GM18511 (cell line): Measurements from ENCODE around the gene NUCB1.
"Not testable (repeated sequence)": the region's sequence is repeated elsewhere in the genome, so short reads cannot be mapped to it uniquely, and the experiment has no call there.

Source experiments
- ATAC-seq: cut with Tn5 transposase; IDR thresholded peaks from one replicate; pipeline ENCODE4 v1.9.1; 2021; ENCODE audit warnings: mild to moderate bottlenecking, moderate library complexity; ENCODE audit not compliant: unreplicated experiment

Gene NUCB1

DNA sequence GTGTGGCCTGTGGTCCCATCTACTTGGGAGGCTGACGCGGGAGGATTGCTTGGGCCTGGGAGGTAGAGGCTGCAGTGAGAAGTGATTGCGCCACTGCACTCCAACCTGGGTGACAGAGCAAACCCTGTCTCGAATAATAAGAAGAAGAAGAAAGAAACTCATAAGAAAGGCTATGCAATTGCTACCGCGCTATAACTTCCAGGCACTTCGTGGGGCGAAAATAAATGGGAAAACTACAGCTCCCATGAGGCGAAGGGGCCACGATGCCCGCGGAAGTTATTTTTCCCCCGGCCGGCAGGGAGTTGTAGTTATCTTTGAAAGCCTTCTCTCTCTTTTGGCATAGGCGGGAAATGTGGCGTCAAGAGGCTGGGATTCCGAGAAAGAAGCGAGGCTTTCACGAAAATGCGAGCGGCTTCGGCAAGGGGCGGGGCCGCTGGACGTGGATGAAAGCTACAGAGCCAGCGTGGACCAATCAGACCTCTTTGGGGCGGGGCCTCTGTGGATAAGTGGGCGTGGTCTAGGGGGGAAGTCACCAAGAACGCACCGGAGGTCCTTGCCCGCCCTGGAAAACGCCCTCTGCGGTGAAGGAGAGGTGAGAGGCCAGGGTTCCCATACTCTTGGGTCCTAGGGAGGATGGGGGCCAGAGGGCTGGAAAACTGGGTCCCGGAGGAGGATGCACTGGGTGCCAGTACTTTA is at the start of gene NUCB1:
Gene NUCB1, plus strand, starts transcription at position 532 of the 696 bp plus-strand sequence. CDS start 485 bp downstream, outside the sequence.
- peak; percentile 96 for ATAC-seq

DNA sequence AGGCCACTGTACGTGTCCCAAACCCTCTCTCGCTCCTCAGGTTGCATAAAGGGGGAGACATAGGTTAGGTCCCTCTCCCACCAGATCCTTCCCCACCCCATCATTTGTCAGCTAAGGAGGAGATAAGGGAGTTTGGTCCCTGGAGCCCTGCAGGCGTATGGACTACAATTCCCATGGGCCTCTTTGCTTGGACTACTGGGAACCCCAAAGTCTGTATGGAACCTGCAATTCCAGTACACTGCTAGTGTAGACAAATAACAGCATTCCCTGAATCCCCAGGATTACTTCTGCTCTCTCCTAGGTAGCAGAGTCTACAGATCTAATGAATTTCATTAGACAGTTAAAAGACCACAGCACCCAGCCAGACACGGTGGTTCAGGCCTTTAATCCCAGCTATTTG is 47.8 kb upstream of the NUCB1 start:
- ATAC-seq = no peak

DNA sequence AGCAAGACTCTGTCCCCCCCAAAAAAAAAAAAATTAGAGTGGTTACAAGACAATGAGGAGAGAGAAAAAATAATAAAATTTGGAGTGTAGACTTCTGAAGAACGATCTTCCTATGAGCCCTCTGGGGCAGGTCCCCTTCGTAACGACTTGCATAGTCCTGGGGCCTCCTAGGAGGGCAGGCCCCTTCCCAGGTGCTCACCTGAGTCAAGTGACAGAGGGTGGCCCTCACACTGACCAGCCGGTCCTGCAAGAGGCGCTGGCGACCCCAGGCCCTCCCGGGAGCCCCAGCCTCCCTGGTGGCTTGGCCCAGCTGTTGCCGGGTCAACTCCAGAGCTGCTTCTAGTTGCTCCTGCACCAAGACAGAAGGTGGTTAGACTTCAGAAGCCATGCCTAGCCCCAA is 46.6 kb upstream of the NUCB1 start:
- no peak for ATAC-seq

DNA sequence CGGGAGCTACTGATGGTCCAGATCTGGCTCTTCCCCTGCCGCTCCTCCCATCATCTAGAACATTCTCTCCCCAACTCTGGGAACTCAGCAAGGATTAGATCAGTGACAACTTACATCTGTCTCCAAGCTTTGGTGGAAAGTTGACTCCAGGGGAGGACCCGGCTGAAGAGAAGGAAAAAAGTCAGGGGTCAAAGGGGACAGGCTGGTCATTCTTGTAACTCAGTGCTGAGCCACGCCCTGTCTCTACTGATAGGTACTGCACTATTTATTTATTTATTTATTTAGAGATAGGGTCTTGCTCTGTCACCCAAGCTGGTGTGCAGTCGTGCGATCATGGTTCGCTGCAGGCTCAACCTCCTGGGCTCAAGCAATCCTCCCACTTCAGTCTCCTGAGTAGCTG is 46.0 kb upstream of the NUCB1 start:
- no peak for ATAC-seq

DNA sequence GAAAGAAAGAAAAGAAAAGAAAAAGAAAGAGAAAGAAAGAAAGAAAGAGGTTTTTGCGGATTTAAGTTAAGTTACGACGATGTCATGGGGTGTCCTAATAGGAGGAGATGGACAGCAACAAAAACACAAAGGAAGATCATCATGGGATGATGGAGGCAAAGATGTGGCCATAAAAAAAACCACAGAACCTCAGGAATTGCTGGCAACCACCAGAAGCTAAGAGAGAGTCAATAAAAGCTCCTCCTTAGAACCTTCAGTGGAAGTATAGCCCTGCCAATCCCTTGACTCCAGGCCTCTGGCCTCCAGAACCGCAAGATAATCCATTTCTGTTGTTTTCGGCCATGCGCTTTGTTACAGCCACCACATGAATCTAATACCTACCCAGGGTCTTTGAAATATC is 43.2 kb upstream of the NUCB1 start:
- no peak for ATAC-seq

DNA sequence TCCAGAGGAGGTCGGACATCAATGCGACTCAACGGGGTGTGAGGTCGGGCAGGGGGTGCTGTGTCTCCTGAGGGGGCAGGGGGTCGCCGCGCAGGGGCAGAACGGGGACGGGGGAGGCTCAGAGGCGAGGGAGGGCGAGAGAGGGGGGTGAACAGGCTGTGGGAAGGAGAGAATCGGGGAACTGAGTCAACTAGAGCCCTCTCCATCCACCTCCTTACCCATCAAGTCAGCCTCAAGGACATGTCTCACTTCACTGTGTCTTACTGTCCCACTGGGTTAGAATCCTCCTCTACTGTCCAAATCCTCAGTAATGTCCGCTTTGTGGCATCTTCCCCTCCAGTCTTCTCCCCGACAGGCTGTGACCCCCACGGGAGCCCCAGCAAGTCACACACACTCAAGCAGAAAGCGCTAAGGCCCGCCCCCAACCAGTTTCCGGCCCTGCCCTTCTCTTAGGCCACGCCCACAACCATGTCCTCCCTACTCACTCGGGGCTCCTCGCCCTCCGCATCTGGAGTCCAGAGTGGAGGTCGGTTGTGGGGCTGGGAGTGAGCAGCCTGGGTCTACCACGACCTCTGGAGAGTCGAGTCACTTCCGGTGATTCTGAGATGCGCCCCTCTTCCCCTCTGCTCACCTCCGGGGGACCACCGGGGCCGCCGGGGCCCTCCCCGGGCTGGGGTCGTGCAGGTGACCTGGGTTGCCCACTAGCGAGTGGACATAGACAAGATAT is 41.0 kb upstream of the NUCB1 start:
- ATAC-seq = peak; percentile 69

DNA sequence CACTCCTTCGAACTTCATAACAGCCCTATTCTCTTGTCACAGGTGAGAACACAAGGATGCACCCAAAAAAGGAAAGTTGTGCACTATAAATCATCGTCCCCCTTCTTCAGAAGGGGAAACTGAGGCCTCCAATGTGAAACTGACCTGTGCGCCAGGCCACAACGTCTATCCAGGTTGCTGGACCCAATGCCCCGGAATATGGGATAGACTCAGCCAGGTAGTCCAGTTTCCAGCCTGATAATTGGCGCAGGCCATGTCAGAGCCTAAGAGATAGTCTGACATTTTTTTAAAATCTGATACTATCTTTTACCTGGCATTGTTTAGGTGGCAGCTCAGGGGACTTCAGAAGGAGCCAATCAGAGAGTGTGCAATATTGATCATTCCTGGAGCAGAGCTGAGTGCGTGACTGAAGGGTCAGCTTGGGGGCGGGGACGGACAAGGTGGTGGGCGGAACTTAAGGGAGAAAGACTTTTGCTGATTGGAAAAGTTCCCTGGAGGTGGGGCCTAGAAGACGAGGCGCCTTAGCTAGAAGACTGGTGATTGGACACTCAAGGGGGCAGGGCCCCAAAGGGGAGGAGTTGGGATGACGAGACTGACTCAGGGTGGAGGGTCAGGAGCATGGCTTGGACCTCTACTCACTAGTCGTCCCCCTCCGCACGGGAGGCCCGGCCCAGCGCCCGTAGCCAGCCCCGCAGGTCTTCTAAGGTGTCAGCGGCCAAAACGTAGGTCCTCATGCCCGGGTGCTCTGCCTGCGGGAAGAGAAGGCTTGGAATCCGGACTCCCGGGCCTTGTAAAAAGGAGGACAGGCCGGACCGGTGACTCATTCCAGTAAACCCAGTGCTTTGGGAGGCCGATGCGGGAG is 40.2 kb upstream of the NUCB1 start:
- peak; percentile 69 for ATAC-seq

DNA sequence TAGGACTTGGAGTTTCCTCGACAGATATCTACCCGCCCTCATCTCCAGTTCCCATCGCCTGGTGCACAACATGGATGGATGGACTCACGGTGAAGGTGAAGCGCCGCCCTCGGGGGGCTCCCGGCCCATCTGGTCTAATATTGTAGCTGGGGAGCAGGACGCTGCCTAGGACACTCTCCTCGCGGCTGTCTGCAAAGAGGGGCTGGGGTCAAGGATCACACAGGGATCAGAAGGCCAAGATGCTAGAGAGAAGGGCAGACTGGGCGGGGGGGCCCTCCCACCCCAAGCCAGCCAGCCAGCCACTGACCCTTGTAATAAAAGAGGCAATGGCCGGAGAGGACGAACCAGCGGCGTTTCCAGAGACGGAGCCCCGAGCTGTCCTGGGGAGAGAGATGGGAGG is 38.8 kb upstream of the NUCB1 start:
- ATAC-seq = no peak

DNA sequence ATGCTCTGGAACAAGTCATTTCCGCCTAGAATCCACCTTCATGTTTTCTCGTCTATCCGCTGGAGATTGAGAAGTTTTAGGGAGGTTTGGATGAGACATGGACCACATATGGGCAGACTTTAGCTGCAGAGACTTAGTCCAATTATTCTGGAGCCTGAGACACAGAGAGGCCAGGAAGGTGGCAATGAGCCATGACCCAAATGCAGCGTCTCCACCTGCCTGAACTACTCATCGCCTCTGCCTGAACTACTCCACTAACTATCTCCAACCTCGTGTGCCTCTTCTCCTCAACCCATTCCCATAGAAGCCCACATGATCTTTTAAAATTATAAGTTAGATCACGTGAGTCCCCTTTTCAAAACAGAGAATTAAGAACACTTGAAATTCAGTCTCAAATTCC is 37.3 kb upstream of the NUCB1 start:
- ATAC-seq = no peak

DNA sequence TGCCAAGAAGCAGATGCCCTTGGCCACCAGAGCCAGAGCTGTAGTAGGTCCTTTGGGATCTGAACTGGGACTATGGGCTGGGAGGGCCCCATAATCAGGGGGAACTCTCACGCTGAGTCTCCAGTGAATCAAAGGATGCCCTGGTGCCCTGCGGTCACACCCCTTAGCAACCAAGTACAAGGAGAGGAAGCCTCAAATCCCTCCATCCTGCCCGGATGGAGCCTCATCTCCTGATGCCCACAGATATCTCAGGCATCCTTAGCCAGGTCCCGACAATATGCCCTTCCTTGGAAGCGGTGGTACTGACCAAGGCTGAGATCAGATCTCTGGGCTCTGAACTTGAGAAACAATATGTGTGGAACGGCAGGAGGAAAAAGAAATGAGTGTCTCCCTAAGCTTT is 33.4 kb upstream of the NUCB1 start:
- no peak for ATAC-seq

DNA sequence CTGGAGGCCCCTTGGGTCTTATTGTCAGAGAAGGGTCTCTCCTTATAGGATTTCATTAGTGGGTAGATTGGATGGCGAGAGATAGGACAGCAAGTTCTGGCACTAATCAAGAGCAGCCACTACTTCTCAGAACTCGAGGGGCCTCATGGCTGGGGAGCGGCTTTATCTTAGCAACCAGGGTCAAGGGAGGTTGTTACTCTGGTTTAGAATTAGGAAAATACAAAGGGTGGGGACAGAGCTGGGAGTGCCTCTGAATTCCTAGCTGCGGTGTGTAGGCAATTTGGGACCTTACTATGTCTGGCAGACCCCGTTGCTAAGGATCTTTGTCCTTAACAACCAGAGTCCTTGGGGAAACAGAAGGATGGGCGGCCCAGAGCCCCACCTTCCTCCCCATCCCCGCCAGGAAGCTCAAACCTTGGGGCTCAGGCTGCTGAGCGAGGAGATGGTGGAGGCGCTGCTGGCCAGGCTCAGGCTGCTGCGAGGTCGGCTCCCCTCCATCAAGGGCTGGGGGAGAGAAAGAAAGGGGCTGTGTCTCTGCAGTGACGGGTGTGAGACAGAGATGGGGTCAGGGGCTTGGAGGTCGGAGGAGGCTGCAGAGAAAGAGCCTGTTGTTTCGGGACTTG is 32.9 kb upstream of the NUCB1 start:
- ATAC-seq = no peak

DNA sequence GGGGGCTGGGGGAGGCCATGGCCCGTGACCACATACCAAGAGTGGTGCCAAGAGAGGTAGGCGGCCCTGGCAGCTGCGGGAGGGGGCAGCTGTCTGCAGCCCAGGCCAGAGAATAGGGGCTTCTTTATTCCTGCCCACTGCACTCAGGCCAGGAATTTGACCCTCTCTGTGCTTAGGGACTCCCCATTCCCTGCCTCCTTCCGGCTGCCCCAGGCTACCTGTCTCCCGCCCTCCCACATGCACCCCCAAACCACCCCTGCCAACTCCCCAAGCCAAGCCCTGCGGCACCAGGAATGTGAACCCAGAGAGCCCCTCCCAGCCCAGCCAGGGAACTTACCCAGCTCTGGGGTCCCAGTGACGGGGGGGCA is 32.4 kb upstream of the NUCB1 start:
- no peak for ATAC-seq

DNA sequence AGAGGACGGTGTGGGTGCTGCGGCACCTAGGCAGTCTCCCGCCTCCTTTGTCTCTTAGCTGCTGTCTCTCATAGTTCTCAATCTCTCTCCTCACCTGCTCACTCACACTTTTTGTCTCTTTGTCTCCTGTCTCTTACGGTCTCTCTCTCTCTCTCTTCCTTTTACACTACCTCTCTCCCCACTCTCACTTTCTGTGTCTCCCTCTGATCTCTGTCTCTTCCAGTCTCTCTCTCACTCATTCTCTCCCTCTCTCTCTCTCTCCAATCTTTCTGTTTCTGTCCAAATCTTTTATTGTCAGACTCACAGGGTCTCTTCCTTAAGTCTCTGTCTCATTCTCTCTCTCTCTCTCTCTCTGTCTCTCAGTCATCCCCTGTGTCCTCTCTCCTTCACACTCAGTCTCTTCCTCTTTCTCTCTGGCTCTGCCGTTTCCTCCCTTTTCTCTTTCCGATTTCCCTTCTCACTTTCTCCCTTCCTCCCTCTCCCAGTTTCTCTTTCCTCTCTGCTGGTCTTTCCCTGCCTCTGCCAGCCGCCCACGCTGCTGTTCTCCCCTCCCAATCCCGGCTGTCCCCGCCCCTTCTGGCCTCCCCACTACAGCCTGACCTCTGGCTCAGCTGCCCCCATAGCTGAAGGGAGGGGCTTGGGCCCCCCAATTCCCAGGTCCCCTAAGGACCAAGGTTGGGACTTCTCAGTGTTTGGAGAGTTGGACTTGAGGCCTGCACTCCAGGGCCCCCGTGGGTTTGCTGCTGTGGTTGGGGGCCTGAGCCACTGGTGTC is 31.8 kb upstream of the NUCB1 start, which contains the start of gene PLEKHA4:
Gene PLEKHA4, minus strand, starts transcription at position 504 of the 773 bp plus-strand sequence. CDS start 997 bp downstream, outside the sequence.
- no peak for ATAC-seq

DNA sequence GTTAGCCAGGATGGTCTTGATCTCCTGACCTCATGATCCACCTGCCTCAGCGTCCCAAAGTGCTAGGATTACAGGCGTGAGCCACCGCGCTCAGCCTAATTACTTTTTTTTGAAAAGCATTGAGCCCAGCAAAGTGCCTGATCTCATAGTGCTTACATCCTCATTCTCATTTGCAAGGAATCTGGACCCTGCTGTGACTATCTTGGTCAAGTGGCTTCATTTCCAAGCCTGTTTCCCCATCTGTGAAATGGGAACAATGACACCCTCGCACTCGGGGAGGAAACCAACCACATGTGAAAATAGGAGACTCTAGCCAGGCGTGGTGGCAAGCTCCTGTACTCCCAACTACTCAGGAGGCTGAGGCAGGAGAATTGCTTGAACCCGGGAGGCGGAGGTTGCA is 30.1 kb upstream of the NUCB1 start:
- no peak for ATAC-seq

DNA sequence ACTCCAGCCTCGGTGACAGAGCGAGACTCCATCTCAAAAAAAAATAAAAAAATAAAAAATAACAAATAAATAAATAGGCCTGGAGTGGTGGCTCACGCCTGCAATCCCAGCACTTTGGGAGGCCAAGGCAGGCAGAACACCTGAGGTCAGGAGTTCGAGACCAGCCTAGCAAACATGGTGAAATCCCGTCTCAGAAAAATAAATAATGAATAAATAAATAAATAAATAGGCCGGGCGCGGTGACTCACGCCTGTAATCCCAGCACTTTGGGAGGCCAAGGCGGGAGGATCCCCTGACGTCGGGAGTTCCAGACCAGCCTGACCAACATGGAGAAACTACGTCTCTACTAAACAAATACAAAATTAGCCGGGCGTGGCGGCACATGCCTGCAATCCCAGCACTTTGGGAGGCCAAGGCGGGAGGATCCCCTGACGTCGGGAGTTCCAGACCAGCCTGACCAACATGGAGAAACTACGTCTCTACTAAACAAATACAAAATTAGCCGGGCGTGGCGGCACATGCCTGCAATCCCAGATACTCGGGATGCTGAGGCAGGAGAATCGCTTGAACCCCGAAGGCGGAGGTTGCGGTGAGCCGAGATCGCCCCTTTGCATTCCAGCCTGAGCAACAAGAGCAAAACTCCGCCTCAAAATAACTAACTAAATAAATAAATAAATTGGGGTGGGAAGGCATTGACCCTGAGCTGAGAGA is 28.5 kb upstream of the NUCB1 start:
- not testable (repeated sequence) for ATAC-seq

DNA sequence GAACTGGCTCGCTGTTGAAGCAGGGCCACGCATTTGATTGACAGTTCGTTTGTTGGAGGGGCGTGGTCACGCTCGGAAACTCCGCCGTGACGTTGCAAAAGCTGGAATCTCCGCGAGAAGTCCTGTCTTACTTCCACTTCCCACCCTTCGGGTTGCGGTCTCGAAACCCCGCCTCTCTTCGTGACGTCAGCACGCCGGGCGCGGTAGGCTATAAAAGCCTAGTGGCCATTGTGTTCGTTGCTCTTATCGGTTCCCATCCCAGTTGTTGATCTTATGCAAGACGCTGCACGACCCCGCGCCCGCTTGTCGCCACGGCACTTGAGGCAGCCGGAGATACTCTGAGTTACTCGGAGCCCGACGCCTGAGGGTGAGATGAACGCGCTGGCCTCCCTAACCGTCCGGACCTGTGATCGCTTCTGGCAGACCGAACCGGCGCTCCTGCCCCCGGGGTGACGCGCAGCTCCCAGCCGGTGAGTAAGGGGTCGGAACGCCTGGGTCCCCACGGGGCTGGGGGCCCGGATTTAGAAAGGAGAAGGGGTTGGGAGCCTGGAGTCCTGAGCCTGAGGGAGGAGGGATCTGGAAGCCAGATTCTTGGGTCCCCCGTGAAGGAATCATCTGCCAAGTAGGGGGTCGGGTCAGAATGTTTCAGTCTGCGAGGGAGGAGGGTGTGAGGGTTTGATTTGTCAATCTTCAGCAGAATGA is 27.8 kb upstream of the NUCB1 start, which contains the start of gene PPP1R15A:
Gene PPP1R15A, plus strand, starts transcription at position 240 of the 702 bp plus-strand sequence. CDS start 813 bp downstream, outside the sequence.
- peak; percentile 44 for ATAC-seq

DNA sequence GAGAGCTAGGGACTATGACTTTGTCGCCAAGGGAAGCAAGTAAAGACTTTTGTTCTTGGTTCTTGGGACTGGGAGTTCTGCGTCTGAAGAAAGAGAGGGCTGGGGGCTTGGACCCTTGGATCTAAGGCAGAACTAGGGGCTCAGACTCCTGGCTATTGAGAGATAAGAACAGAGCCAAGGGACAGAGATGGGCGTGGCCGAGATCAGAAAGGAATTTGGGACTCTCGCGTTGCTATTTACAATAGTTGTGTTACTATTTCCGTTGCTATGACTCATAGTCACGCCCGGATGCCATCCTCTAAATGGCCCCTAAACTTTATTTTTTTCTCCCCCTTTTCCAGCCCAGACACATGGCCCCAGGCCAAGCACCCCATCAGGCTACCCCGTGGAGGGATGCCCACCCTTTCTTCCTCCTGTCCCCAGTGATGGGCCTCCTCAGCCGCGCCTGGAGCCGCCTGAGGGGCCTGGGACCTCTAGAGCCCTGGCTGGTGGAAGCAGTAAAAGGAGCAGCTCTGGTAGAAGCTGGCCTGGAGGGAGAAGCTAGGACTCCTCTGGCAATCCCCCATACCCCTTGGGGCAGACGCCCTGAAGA is 27.1 kb upstream of the NUCB1 start:
- no peak for ATAC-seq

DNA sequence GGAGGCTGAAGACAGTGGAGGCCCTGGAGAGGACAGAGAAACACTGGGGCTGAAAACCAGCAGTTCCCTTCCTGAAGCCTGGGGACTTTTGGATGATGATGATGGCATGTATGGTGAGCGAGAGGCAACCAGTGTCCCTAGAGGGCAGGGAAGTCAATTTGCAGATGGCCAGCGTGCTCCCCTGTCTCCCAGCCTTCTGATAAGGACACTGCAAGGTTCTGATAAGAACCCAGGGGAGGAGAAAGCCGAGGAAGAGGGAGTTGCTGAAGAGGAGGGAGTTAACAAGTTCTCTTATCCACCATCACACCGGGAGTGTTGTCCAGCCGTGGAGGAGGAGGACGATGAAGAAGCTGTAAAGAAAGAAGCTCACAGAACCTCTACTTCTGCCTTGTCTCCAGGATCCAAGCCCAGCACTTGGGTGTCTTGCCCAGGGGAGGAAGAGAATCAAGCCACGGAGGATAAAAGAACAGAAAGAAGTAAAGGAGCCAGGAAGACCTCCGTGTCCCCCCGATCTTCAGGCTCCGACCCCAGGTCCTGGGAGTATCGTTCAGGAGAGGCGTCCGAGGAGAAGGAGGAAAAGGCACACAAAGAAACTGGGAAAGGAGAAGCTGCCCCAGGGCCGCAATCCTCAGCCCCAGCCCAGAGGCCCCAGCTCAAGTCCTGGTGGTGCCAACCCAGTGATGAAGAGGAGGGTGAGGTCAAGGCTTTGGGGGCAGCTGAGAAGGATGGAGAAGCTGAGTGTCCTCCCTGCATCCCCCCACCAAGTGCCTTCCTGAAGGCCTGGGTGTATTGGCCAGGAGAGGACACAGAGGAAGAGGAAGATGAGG is 26.4 kb upstream of the NUCB1 start:
- ATAC-seq = no peak
